H1 (cell line): ENCODE data around the gene AHDC1. TPM values are rescaled to one million over a fixed set of nuclear protein-coding genes. Genes with fewer than 3 reads are reported as not detected.
A peak's percentile ranks its signal among the peaks of the same experiment; 100 is the strongest.

Source experiments
- CTCF ChIA-PET: fragments of 300-600 bp; sonication (Branson Sonifier 250); formaldehyde crosslinking; loops from one replicate; lab custom pipeline; 2021; ENCODE audit not compliant: partially characterized antibody; lab: Charles Lee
- POLR2A ChIA-PET: fragments of 300-600 bp; sonication (Branson Sonifier 250); formaldehyde crosslinking; loops from one replicate; lab custom pipeline; 2021; ENCODE audit warnings: inconsistent platforms; ENCODE audit not compliant: partially characterized antibody; lab: Charles Lee
- DNase-seq, 2 experiments: peaks; one replicate each; pipeline versions ENCODE4 v3.0.0 to v3.0.0-alpha.2; 2010 to 2022; ENCODE audit warnings: low spot score in 2 of 2, low read depth in 1 of 2, mixed read lengths in 1 of 2
- FAIRE-seq: peaks from 2 replicates; lab custom pipeline; 2011; peaks lifted over from hg19 to GRCh38; lab: Jason Lieb, UNC
- H2AFZ ChIP-seq: 2 replicates; pipeline ENCODE4 v1.8.1; 2012; ENCODE audit warnings: low read length, inconsistent platforms
- H2AK5ac ChIP-seq: 2 replicates; pipeline ENCODE4 v1.6.1; 2013; ENCODE audit warnings: low read depth, low read length
- H2BK120ac ChIP-seq: replicated peaks from 2 replicates; pipeline ENCODE3; 2013; ENCODE audit warnings: low read depth, low read length, inconsistent platforms
- H2BK12ac ChIP-seq: 2 replicates; pipeline ENCODE4 v1.6.1; 2013; ENCODE audit warnings: low read depth, low read length
- H2BK15ac ChIP-seq: 2 replicates; pipeline ENCODE4 v1.6.1; 2013; ENCODE audit warnings: low read length
- H2BK20ac ChIP-seq: 2 replicates; pipeline ENCODE4 v1.6.1; 2013; ENCODE audit warnings: low read length
- H2BK5ac ChIP-seq: 2 replicates; pipeline ENCODE4 v1.6.1; 2013; ENCODE audit warnings: low read depth, low read length
- H3K14ac ChIP-seq: 2 replicates; pipeline ENCODE4 v1.6.1; 2013; ENCODE audit warnings: inconsistent platforms; ENCODE audit not compliant: insufficient read length
- H3K18ac ChIP-seq: 2 replicates; pipeline ENCODE4 v1.6.1; 2013; ENCODE audit warnings: low read length; ENCODE audit errors: extremely low read depth
- H3K23ac ChIP-seq: 2 replicates; pipeline ENCODE4 v1.6.1; 2013; ENCODE audit warnings: inconsistent platforms; ENCODE audit not compliant: insufficient read length
- H3K23me2 ChIP-seq: 2 replicates; pipeline ENCODE4 v1.6.1; 2013; ENCODE audit warnings: low read depth, low read length
- H3K27ac ChIP-seq: 2 replicates; pipeline ENCODE4 v1.6.1; 2011; ENCODE audit warnings: low read depth, low read length, inconsistent platforms
- H3K27me3 ChIP-seq, 4 experiments: replicated peaks in 1 of 4; 1 replicate in 1 of 4; 2 replicates in 3 of 4; pipeline versions ENCODE4 v1.6.1 to v1.8.1; 2011 to 2013; ENCODE audit warnings: low read length in 3 of 4, mild to moderate bottlenecking in 3 of 4, inconsistent platforms in 2 of 4, mixed read lengths in 2 of 4, moderate library complexity in 1 of 4; ENCODE audit not compliant: control insufficient read depth in 3 of 4, insufficient read depth in 3 of 4; ENCODE audit errors: extremely low read depth in 1 of 4
- H3K36me3 ChIP-seq, 4 experiments: 2 replicates each; pipeline versions ENCODE4 v1.6.1 to v1.8.1; 2011 to 2013; ENCODE audit warnings: mild to moderate bottlenecking in 4 of 4, low read length in 3 of 4, moderate library complexity in 2 of 4, control low read depth in 1 of 4, inconsistent platforms in 1 of 4; ENCODE audit not compliant: insufficient read depth in 4 of 4, control insufficient read depth in 2 of 4
- H3K4ac ChIP-seq: replicated peaks from 2 replicates; pipeline ENCODE3; 2013; ENCODE audit warnings: low read length, low read depth, mixed read lengths, inconsistent platforms; ENCODE audit not compliant: insufficient read length
- H3K4me1 ChIP-seq, 4 experiments: replicated peaks in 1 of 4; 1 replicate in 1 of 4; 2 replicates in 3 of 4; pipeline versions ENCODE4 v1.6.1 to v1.8.1; 2011 to 2013; ENCODE audit warnings: low read length in 3 of 4, inconsistent platforms in 2 of 4, mixed read lengths in 1 of 4; ENCODE audit not compliant: insufficient read depth in 4 of 4, control insufficient read depth in 3 of 4
- H3K4me2 ChIP-seq, 2 experiments: 2 replicates each; pipeline versions ENCODE4 v1.6.1 to v1.8.1; 2011 to 2013; ENCODE audit warnings: low read depth in 2 of 2, low read length in 2 of 2, control low read depth in 1 of 2, inconsistent platforms in 1 of 2, mild to moderate bottlenecking in 1 of 2; ENCODE audit not compliant: insufficient read depth in 1 of 2
- H3K4me3 ChIP-seq, 4 experiments: fragments of 200-600, 300-600 bp in 1 of 4; sonication (generic), shearing (Covaris generic), sonication (Bioruptor Twin) in 1 of 4; 2 replicates each; pipeline versions ENCODE4 v1.5.1 to v1.8.1; 2011 to 2016; ENCODE audit warnings: low read length in 4 of 4, low read depth in 3 of 4, control low read depth in 2 of 4, inconsistent platforms in 2 of 4, mild to moderate bottlenecking in 2 of 4, mixed read lengths in 1 of 4, moderate library complexity in 1 of 4; ENCODE audit not compliant: insufficient read depth in 2 of 4; ENCODE audit errors: extremely low read depth in 1 of 4
- H3K56ac ChIP-seq: replicated peaks from 2 replicates; pipeline ENCODE3; 2013; ENCODE audit warnings: low read depth, mild to moderate bottlenecking, mixed read lengths, low read length, inconsistent platforms; ENCODE audit not compliant: insufficient read length
- H3K79me1 ChIP-seq: 2 replicates; pipeline ENCODE4 v1.6.1; 2013; ENCODE audit warnings: low read depth, low read length, control low read depth
- H3K79me2 ChIP-seq, 2 experiments: 2 replicates each; pipeline versions ENCODE4 v1.6.1 to v1.8.1; 2012 to 2013; ENCODE audit warnings: low read length in 2 of 2, mild to moderate bottlenecking in 2 of 2, inconsistent platforms in 1 of 2; ENCODE audit not compliant: insufficient read depth in 2 of 2, control insufficient read depth in 1 of 2
- H3K9ac ChIP-seq, 4 experiments: replicated peaks in 1 of 4; 1 replicate in 1 of 4; 2 replicates in 3 of 4; pipeline versions ENCODE4 v1.6.1 to v1.8.1; 2011 to 2013; ENCODE audit warnings: low read depth in 3 of 4, low read length in 3 of 4, control low read depth in 2 of 4, mild to moderate bottlenecking in 2 of 4, moderate library complexity in 2 of 4, inconsistent platforms in 1 of 4; ENCODE audit errors: extremely low read depth in 1 of 4
- H3K9me3 ChIP-seq, 2 experiments: 2 replicates each; pipeline versions ENCODE4 v1.6.1 to v1.8.1; 2012 to 2013; ENCODE audit warnings: mild to moderate bottlenecking in 2 of 2, moderate library complexity in 2 of 2, control low read depth in 1 of 2, inconsistent platforms in 1 of 2, low read depth in 1 of 2, low read length in 1 of 2, mixed read lengths in 1 of 2; ENCODE audit not compliant: insufficient read depth in 2 of 2
- H4K20me1 ChIP-seq, 2 experiments: replicated peaks in 1 of 2; 2 replicates each; pipeline versions ENCODE3 to v1.8.1; 2011 to 2013; ENCODE audit warnings: inconsistent platforms in 2 of 2, low read length in 2 of 2, mild to moderate bottlenecking in 1 of 2; ENCODE audit not compliant: insufficient read depth in 2 of 2, control insufficient read depth in 1 of 2
- H4K5ac ChIP-seq: 2 replicates; pipeline ENCODE4 v1.6.1; 2013; ENCODE audit warnings: low read length, low read depth, mixed read lengths, inconsistent platforms; ENCODE audit not compliant: insufficient read length
- H4K8ac ChIP-seq: 2 replicates; pipeline ENCODE4 v1.8.0; 2013; ENCODE audit warnings: mild to moderate bottlenecking, moderate library complexity, low read length, inconsistent platforms; ENCODE audit not compliant: insufficient read depth; ENCODE audit errors: extremely low read depth
- H4K91ac ChIP-seq: replicated peaks from 2 replicates; pipeline ENCODE3; 2013; ENCODE audit warnings: low read length, mixed read lengths, inconsistent platforms; ENCODE audit not compliant: insufficient read length
- ATF3 ChIP-seq: IDR thresholded peaks from 2 replicates; pipeline ENCODE4 v1.6.1; 2011; ENCODE audit warnings: low read depth, mild to moderate bottlenecking, low read length; ENCODE audit not compliant: insufficient read depth
- GTF2F1 ChIP-seq: IDR thresholded peaks from 2 replicates; pipeline ENCODE4 v1.6.1; 2012; ENCODE audit warnings: low read depth, low read length, improper control_type of control experiment, borderline replicate concordance
- RAD21 ChIP-seq, 2 experiments: IDR thresholded peaks in 1 of 2; conservative IDR thresholded peaks in 1 of 2; 2 replicates each; pipeline ENCODE4 v1.6.1; 2011; ENCODE audit warnings: low read depth in 2 of 2, low read length in 2 of 2, improper control_type of control experiment in 1 of 2, inconsistent platforms in 1 of 2, mild to moderate bottlenecking in 1 of 2, moderate library complexity in 1 of 2
- RBBP5 ChIP-seq: IDR thresholded peaks from 2 replicates; pipeline ENCODE4 v1.7.1; 2012; ENCODE audit warnings: low read depth, mild to moderate bottlenecking, inconsistent platforms, low read length, moderate library complexity, borderline replicate concordance
- WGBS, 2 experiments: shearing (Covaris generic) in 1 of 2; methylation state at CpG; one replicate each; pipeline versions ENCODE4 v1.1.6 to v1.1.7; 2013 to 2015; ENCODE audit warnings: low lambda C conversion rate in 2 of 2, mixed read lengths in 2 of 2, inconsistent platforms in 1 of 2, low coverage in 1 of 2, missing lambda C conversion rate in 1 of 2; ENCODE audit not compliant: insufficient replicate concordance in 2 of 2, insufficient coverage in 1 of 2, insufficient read length in 1 of 2; ENCODE audit errors: extremely low coverage in 1 of 2, missing lambda C conversion rate in 1 of 2; 5-methylcytosine and 5-hydroxymethylcytosine counted together
- polyA plus RNA-seq, 7 experiments: library from polyadenylated mRNA; depleted of rRNA in 3 of 7; stranded (reverse) in 5 of 7; unstranded in 2 of 7; fragments of >200 nt in 5 of 7; fragments of 200-250 nt in 2 of 7; gene quantifications; 1 replicate in 5 of 7; 2 replicates in 1 of 7; 4 replicates in 1 of 7; pipeline versions ENCODE4 v1.2.1 to v1.2.3, GENCODE V29; 2011 to 2013; ENCODE audit warnings: missing spikeins in 2 of 7, mixed read lengths in 2 of 7
- total RNA-seq: library from RNA; stranded (reverse); fragmentation: NEBNext Ultra II Directional; extraction: Animal tissue kit (Norgen Biotek cat#: 25700); gene quantifications from 2 replicates; pipeline ENCODE4 v1.2.1, GENCODE V29; 2021

The AHDC1 gene
- total and polyA plus RNA-seq, 2 of the 8 experiments (the other 6 are each of a cell fraction or from before 2014, with no cell fraction given): 4.4 to 35.1 TPM

DNA sequence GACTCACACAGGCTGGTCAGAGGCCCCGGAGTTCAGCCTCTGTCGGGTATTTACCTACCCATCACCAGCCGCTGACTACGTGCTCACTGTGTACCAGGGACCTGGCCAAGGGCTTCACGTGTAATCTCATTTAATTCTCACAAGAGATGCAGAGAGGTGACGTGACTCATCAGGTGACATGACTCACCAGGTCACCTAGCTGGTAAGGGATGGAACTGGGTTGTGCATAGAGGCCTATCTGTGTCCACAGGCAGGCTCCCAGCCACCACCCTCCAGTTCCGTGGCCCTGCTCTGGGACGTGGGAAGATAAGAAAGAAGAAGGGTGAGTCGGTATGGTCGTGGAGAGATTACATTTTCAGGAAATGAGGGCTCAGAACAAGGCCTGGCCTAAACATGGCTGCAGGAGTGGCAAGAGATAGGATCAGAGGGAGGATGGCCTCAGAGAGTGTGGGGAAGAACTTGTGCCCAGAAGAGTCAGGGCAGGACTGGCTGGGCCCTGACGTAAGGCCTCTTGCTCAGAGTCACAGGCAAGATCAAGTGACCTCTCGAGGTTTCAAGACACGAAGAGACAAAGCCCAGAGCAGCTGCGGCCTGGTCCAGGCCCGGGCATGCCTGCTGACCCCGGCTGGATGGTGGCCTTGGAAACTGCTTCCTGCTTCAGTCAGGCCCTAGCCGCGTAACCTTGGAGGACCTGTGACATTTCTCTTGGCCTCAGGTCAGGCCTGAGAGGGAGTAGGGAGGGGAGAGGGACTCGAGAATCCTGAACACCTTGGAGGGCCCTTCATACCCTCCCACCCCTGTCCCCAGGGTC is 61.3 kb downstream of the AHDC1 start:
- Histone ChIP-seq H3K27ac (peak overlapping the region; percentile 29; the same call in 1 of the 2 replicates), H3K4me2 (no peak overlapping the region), H3K56ac (no peak overlapping the region), H2AK5ac (peak overlapping the region; percentile 59; the same call in 1 of the 2 replicates), H3K79me2 (no peaks in the 10 kb centered on the region), H4K5ac (no peak overlapping the region), H4K20me1 (peaks cover 0 to 3% of the 10 kb centered on the region in 2 experiments), H3K18ac (peak overlapping the region; percentile 26; the same call in 1 of the 2 replicates), H3K4me1 (peaks cover 0 to 8% (median 4%) of the 10 kb centered on the region in 4 experiments; a peak in 6 of 7 replicates), H3K9me3 (no peaks in the 10 kb centered on the region), H3K9ac (no peak overlapping the region), H3K4me3 (no peak overlapping the region), H2BK20ac (no peak overlapping the region), H3K23me2 (no peaks in the 10 kb centered on the region), H4K8ac (no peak overlapping the region), H3K36me3 (peaks cover 0 to 11% (median 6%) of the 10 kb centered on the region in 4 experiments; a peak in 3 of 8 replicates), H3K23ac (no peak overlapping the region), H2BK12ac (peak overlapping the region; percentile 13; the same call in 1 of the 2 replicates), H3K27me3 (no peaks in the 10 kb centered on the region), H3K79me1 (no peaks in the 10 kb centered on the region; the same call in 1 of the 2 replicates), H2AFZ (no peak overlapping the region), H3K4ac (peak overlapping the region; percentile 55), H4K91ac (peak overlapping the region; percentile 78), H2BK5ac (peak overlapping the region; percentile 80), H2BK15ac (0 out of 2 replicates have a peak overlapping the region, but pooled peaks have one; percentile 37), H3K14ac (no peak overlapping the region), H2BK120ac (no peak overlapping the region)
- CTCF ChIA-PET: interaction anchor here (0.6 to 56.1 kb wide), 9 partner anchors 15 to 668 kb away, joined by 3 to 1807 read pairs (median 4); partner anchors contain the start of gene AHDC1
- POLR2A ChIA-PET: interaction anchor here (0.6 to 7.2 kb wide), 4 partner anchors 15 to 122 kb away, joined by 3 to 34 read pairs (median 3); no protein-coding TSS in a partner anchor
- WGBS, 2 experiments: 90% methylated on average over 19 of the region's 19 CpGs; no CpG with 5 or more reads in 1 of the 2 experiments
- TF ChIP-seq ATF3 (no peak), RAD21 (IDR thresholded peaks at IDR 0.05 in 1 of 2, conservative IDR thresholded peaks at IDR 0.05 in 1 of 2; ENCODE audit: low read depth in 2 of 2, low read length in 2 of 2) (no peak), RBBP5 (no peak), GTF2F1 (no peak)
- FAIRE-seq: no peak
- DNase-seq: no peak
